NCI-H2171 treated with DMSO at 0.1 percent for 48 hours (cell line): ENCODE data around the gene NAP1L1.
A peak's percentile ranks its signal among the peaks of the same experiment; 100 is the strongest.
"Not testable (repeated sequence)": the region's sequence is repeated elsewhere in the genome, so short reads cannot be mapped to it uniquely, and the experiment has no call there.

Experiments
- DNase-seq: peaks from one replicate; lab custom pipeline; 2025; lab: John Stamatoyannopoulos, UW

The NAP1L1 gene

DNA sequence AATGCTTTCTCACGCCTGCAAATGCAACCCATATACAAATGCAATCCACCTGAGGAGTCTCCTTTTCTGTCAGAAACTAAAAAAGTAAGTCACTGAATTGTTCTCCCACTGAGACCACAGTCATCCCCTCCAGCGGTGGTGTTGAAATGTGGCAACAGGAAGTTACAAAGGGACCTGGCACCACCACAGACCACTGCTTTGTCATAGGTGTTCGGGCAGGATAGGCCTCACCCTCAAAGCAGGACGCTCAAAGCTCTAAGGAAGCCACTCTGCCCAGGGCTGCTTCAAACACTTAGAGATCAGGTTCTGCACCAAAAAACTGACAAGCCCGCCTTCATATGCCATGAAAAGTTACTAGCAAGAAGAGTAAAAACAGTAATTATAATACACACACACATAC is 64.2 kb downstream of the NAP1L1 start:
- no peak for DNase-seq

DNA sequence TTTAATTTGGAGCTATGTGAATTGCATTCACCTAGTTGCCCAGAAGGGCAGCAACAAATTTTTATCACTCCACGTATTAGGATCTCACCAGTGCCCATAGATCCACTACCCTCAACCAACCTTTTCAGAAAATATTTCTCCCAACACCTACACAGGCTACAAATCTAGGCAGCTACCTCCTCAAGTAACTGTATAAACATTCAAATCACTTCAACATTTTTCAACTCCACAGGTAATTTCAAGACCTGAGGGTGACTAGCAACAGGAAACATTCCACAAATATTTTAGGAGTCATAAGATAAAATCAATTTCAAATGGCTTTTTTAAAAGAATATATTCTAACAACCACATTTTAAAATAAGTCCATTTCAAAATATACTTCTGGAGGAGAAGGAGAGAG is 65.8 kb downstream of the NAP1L1 start:
- DNase-seq, result no peak

DNA sequence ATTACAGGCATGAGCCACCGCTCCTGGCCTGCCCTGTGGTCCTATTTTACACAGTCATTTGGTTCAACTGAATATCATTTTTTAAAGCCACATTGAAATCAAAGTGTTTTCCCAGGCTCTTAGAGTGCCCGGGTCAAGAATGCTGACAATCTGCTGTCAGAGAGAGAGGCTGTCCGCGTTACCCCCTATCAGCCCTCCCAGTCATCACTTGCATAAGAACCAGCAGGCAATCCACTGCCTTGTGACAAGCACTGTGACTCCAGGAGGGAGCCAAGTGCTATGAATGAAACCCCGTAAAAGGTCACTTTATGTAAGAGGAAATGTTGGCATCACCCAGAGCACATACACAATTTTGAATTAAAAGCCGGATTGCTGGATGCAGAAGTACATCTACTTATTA is 66.4 kb downstream of the NAP1L1 start:
- no peak for DNase-seq

DNA sequence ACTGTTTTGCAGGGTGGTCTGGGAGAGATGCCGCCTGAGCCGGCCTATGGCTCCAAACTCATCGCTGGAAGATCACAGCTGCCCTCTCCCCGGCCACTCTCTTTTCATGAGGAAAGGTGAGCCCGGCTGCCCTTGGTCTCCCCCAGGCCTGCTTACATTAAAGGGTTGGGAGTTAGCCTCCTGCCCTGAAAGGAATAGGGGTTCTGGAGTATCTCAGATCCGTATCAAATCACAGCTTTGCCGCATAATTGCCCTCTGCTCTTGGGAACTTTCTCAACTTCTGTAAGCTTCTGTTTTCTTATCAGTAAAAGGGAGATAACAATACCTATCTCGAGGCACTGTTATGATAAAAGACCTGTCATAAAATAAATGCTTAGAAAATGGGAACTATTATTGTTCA is 70.5 kb downstream of the NAP1L1 start:
- DNase-seq, result no peak

DNA sequence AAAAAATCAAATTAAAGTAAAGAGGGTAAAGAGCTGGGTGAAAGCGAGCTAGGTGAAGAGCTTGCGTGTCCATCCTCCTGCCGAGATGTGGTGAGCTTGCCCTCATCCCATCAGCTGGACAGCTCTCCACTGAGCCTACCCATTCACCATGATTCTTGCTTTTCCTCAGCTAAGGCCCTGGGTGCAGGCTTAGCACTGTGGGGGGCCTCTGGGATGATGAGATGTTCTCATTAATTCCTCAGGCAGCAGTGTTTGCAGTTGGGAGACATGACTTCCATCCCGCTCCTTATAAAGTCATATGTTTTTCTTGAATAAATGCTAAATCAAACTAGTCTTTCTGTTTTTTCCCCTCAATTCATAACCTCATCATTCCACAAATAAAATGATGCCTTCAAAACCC is 70.9 kb downstream of the NAP1L1 start:
- DNase-seq, result no peak

- DNase-seq, result no peak
Measured at GRCh38 chr12:76012644-76013043, 71.8 kb downstream of the NAP1L1 start.

DNA sequence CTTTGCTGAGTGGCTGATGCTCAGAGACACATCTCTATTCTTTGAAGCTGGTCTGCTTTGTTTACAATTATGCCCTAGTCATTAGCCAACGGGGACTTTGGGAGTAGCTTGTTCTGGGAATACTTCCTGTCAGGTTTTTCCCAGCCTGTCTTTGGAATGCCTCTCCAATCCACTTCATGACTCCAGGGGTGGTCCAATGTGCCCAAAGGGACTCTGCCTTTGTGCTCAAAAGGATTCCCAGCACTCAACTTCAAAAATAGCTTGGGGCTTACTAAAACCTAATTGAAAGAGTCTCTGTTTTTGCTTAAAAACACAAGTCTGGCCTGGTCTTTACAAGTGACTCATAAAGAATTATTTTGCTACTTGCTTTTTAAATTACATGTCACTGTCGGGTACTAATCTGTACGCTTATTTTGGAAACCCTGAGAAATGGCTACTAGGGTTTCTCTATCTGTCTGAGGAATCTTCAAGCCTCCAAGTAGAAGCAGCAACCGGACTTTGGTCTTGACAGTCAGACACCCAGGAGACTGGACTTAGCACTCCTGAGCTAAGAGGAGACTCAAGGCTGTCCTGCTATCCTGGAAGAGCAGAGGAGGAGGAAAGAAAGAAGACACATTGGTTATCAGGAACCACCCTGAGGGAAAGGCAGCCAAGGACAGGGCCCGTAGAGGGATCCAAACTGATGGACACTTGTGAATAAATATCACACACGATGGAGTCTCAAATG is 73.6 kb downstream of the NAP1L1 start:
- no peak for DNase-seq

DNA sequence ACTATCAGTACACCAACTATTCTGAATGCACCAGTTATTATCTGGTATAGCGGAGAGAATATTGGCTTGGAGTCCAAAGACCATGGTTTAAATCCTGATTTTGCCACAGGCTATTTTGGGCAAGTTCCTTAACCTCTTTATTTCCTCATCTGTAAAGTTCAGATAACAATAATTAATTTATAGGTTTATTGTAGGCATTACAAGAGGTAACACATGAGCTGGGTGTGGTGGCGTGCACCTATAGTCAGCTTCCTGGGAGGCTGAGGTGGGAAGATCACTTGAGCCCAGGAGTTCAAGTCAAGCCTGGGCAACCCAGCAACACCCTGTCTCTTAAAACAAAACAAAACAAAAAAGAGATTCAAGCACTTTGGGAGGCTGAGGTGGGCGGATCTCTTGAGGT is 76.1 kb downstream of the NAP1L1 start:
- DNase-seq, result no peak

DNA sequence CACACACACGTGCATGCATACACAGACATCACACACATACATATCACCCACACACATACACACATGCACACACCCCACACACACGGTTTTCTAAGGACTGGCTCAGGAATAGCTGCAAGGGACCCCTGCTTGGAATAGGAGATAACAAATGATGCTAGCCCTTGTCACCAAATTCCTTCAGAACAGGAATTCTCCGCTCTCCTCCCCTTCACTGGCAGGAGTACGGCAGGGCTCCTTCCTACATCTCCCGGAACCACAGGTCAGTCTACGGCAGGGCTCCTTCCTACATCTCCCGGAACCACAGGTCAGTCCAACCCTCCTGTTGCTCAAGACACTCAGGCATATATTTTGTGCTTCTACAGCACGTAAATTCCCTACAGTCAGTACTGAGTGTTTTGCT is 76.8 kb downstream of the NAP1L1 start:
- DNase-seq, result no peak

DNA sequence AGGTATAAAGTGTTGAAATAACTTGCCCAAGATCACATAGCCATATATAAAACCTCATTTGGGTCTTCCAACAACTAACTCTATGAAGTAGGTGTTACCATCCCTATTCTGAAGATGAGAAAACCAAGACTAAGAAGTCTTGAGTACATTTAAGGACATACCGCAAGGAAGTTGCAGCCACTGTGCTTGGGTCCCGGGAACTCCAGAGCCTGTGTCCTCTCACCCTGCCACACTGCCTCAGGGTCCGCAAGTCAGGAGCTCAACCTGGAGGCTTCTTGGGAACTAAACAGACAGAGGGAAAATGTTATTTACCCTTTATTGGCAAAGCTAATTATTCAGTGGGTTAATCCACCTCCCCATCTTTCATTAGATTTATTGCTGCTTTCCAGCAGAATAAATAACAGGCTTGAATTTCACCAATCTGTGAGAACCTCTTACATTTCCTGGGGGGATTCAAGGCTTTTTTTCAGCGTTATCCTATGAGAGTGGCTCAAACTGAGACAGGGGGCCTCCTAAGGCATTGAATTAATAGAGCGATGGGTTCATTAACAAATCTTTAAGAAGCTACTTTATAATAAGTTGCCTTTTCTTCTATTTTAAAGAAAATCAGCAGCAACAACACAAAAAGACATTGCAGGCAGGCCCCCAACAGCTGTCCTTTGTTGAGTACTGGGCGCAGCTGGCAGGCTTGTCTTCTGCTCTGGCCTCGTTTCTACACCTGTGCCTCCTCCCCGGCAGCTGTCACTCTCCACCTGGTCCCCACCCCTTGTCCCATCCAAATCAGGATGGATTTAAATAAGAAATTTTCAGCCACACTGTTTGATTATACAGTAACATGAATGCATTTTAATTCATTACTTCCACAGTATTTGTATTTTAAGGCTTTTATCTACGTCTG is 78.2 kb downstream of the NAP1L1 start:
- peak; percentile 98 for DNase-seq

DNA sequence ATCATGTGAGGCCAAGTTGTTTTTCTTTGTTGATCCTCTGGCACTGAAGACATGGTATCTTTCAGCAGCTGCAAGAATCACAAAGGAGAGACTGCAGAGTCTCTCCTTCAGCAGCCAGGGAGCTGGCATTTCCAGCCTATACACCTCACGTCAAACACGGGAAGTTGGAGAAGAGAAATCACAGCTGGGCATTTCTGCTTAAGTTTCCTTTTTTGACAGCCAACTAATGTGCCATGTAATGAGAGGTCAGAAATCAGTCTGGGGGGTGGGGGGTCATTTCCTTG is 81.2 kb downstream of the NAP1L1 start:
- peak; percentile 78 for DNase-seq

DNA sequence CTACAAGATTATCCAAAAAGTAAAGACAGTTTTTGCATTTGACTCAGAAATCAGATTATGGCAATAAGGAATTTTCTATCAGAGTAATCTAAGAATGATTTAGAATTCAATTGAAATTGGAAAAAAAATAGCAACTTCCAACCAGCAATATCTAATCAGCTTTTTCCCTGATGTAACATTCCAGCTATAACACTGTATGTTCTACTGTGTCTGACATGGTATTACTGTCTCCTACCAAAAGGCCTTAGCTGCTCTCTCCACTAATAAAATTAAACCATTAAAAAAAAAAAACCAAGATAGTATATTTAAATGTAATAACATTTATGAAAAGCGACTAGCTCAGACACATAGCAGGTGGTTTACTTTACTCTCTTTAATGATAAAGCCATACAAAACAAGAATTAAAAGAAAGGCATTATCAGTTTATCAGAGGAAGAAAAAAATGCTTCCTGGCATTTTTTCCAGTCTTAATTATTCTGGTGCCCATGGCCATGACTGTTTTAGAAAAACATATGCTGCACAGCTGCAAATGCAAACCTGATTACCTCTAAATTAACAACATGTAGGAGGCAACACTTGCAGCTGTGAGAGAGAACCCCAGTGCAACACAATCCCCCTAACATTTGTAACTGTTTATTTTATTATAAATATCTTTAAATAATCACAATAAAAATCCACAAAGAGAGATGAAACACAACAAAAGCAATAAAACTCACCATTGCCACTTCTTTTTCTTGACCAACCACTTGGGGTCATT is 81.7 kb downstream of the NAP1L1 start:
- DNase-seq, result peak; percentile 83

GRCh38 chr12:75998292-75999063 is 86.0 kb downstream of the NAP1L1 start:
- no peak for DNase-seq

DNA sequence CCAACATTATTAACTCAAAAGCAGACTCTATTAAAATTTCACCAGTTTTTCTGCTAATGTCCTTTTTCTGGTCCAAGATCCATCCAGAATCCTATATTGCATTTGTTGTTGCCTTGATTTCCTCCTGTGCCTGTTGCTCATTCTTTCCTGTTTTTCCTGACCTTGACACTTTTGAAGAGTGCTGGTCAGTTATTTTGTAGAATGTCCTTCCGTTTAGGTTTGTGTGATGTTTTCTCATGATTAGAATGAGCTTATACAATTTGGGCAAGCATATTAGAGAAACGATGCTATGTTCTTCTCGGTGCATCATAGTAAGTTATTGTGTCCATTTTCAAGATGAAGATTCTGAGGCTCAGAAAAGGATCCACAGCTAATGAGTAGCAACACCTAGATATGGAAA is 86.8 kb downstream of the NAP1L1 start:
- no peak for DNase-seq

- DNase-seq, result no peak
Measured at GRCh38 chr12:75996861-75997447, 87.5 kb downstream of the NAP1L1 start.

- DNase-seq, result no peak
Measured at GRCh38 chr12:75995691-75996090, 88.8 kb downstream of the NAP1L1 start.

- DNase-seq, result no peak
Measured at GRCh38 chr12:75994069-75994740, 90.3 kb downstream of the NAP1L1 start.

- DNase-seq, result no peak
Measured at GRCh38 chr12:75991753-75992152, 92.7 kb downstream of the NAP1L1 start.

- no peak for DNase-seq
Measured at GRCh38 chr12:75990189-75990912, 94.1 kb downstream of the NAP1L1 start.

DNA sequence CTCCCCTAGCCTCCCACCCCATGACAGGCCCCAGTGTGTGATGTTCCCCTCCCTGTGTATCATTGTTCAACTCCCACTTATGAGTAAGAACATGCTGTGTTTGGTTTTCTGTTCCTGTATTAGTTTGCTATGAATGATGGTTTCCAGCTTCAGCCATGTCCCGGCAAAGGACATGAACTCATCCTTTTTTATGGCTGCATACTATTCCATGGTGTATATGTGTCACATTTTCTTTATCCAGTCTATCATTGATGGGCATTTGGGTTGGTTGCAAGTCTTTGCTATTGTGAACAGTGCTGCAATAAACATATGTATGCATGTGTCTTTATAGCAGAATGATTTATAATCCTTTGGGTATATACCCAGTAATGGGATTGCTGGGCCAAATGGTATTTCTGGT is 96.8 kb downstream of the NAP1L1 start:
- not testable (repeated sequence) for DNase-seq
